Activated naive CD4-positive, alpha-beta T cell treated with anti-CD3 and anti-CD28 coated beads for 36 hours (primary cell): Measurements from ENCODE around the gene BAMBI. TPM values are rescaled to one million over a fixed set of nuclear protein-coding genes. Genes with fewer than 3 reads are reported as not detected.

Experiments used
- CTCF ChIA-PET: fragments of 350-600 bp; sonication (Branson Sonifier 250); formaldehyde crosslinking; loops from one replicate; lab custom pipeline; 2021; ENCODE audit warnings: antibody characterized with exemption; lab: Charles Lee
- DNase-seq: peaks from one replicate; pipeline ENCODE4 v3.0.0-alpha.2; 2020
- H3K27ac Mint-ChIP-seq: one replicate; pipeline ENCODE4 v1.8.0; 2021; ENCODE audit warnings: mild to moderate bottlenecking, mixed read lengths
- H3K27me3 Mint-ChIP-seq: one replicate; pipeline ENCODE4 v1.8.0; 2021; ENCODE audit warnings: low read depth, mixed read lengths
- H3K36me3 Mint-ChIP-seq: one replicate; pipeline ENCODE4 v1.8.0; 2021; ENCODE audit warnings: low read depth, mixed read lengths
- H3K4me1 Mint-ChIP-seq: one replicate; pipeline ENCODE4 v1.8.0; 2021; ENCODE audit warnings: low read depth, mixed read lengths
- H3K4me3 Mint-ChIP-seq: one replicate; pipeline ENCODE4 v1.8.0; 2021; ENCODE audit warnings: mild to moderate bottlenecking, moderate library complexity, mixed read lengths
- H3K9me3 Mint-ChIP-seq: one replicate; pipeline ENCODE4 v1.8.0; 2021; ENCODE audit warnings: mixed read lengths
- intact Hi-C: fragments of 100-400 bp; cut with micrococcal nuclease; formaldehyde crosslinking; loops from one replicate; pipeline ENCODE4 v1.15.1; 2023
- total RNA-seq, 2 experiments: library from RNA; stranded (reverse); gene quantifications; one replicate each; pipeline ENCODE4 v1.2.3, GENCODE V29; 2021

BAMBI gene, protein sequence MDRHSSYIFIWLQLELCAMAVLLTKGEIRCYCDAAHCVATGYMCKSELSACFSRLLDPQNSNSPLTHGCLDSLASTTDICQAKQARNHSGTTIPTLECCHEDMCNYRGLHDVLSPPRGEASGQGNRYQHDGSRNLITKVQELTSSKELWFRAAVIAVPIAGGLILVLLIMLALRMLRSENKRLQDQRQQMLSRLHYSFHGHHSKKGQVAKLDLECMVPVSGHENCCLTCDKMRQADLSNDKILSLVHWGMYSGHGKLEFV
- under 1 TPM; 0.57 to 0.59 TPM for total RNA-seq

DNA sequence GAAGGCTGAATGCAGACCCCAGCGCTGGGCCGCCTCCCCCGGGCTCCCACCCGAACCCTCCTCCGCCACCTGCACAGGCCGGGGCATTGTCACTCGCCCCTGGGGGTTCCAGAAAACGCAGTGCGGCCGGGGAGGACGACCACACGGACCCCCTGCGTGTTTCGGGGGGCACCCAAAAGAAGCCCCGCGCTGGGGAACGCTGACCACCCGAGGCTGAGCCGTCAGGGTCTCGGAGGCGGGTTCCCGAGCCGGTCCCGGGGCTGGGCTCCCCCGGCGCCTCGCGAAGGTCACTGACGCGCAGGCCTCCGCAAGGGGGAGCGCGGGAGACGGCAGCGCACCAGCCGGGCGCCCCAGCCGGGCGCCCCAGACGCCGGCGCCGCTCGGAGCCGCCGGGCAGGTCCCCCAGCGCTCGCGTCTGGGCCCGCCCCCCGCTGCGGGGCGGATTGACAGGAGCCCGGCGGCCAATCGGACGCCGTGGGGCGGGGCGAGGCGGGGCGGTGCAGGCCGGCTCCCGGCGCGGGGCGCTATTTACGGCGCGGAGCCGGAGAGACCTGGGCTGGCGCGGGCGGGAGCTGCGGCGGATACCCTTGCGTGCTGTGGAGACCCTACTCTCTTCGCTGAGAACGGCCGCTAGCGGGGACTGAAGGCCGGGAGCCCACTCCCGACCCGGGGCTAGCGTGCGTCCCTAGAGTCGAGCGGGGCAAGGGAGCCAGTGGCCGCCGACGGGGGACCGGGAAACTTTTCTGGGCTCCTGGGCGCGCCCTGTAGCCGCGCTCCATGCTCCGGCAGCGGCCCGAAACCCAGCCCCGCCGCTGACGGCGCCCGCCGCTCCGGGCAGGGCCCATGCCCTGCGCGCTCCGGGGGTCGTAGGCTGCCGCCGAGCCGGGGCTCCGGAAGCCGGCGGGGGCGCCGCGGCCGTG is at the start of gene BAMBI:
BAMBI (plus strand) TSS at position 554 of the 920 bp plus-strand sequence. CDS start 377 bp downstream, outside the sequence.
- DNase-seq = peak; percentile 91
- intact Hi-C loops = loop anchor here (1.0 to 10.0 kb wide), 8 partner anchors 50 to 728 kb away; no protein-coding TSS in a partner anchor
- H3K9me3 Mint-ChIP-seq = no peaks in the 10 kb centered on the region
- H3K4me3 Mint-ChIP-seq = peak within 1 kb of the TSS; percentile 73
- peaks cover 53% of the 10 kb centered on the region for H3K27me3 Mint-ChIP-seq
- peaks cover 23% of the 10 kb centered on the region for H3K4me1 Mint-ChIP-seq
- CTCF ChIA-PET = interaction anchor here (0.6 to 2.2 kb wide), 3 partner anchors 13 to 142 kb away, joined by 3 to 9 read pairs (median 4); no protein-coding TSS in a partner anchor
- H3K27ac Mint-ChIP-seq = no peak within 1 kb of the TSS
- no peaks in the 10 kb centered on the region for H3K36me3 Mint-ChIP-seq

DNA sequence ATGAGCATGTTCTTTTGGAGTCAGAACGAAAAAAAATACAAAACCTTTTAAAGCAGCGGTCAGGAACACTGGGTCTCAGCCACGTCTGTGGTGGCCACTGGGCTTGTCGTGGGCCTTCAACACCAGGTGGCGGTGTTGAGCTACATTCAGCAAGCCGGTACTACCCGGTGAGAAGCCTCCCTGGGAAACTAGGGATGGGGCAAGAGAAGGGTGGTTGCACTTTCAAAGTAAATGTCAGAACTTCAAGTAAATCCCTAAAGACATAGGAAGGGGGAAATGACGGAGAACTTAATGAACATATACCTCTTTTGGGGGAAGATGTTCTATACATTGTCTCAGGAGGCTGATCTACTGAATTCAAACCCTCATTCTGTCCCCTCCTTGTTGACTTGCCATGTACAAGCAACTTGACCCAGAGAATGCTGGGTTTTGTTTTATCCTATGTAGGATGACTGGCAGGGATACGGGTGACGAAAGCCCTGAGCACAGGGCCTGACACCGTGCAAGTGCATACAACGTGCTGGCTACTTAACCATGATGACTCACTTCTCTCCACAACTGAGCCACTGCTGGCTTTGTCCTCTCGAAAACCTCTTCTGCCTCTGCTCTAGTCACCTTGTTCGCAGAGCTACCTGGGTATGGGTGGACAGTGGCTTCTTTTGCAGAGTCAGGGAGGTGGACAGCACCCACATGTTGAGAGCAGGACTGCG is 49.0 kb upstream of the BAMBI start:
- CTCF ChIA-PET = interaction anchor here (0.5 to 2.0 kb wide), 12 partner anchors 9 to 685 kb away, joined by 3 to 12 read pairs (median 3); no protein-coding TSS in a partner anchor
- no peaks in the 10 kb centered on the region for H3K9me3 Mint-ChIP-seq
- no peaks in the 10 kb centered on the region for H3K36me3 Mint-ChIP-seq
- intact Hi-C loops = loop anchor here (1.0 to 5.0 kb wide), 4 partner anchors 36 to 676 kb away; partner anchors contain the start of gene BAMBI
- H3K27me3 Mint-ChIP-seq = peaks cover 10% of the 10 kb centered on the region
- H3K4me3 Mint-ChIP-seq = no peak overlapping the region
- DNase-seq = peak; percentile 83
- no peak overlapping the region for H3K27ac Mint-ChIP-seq
- H3K4me1 Mint-ChIP-seq = peaks cover 4% of the 10 kb centered on the region

DNA sequence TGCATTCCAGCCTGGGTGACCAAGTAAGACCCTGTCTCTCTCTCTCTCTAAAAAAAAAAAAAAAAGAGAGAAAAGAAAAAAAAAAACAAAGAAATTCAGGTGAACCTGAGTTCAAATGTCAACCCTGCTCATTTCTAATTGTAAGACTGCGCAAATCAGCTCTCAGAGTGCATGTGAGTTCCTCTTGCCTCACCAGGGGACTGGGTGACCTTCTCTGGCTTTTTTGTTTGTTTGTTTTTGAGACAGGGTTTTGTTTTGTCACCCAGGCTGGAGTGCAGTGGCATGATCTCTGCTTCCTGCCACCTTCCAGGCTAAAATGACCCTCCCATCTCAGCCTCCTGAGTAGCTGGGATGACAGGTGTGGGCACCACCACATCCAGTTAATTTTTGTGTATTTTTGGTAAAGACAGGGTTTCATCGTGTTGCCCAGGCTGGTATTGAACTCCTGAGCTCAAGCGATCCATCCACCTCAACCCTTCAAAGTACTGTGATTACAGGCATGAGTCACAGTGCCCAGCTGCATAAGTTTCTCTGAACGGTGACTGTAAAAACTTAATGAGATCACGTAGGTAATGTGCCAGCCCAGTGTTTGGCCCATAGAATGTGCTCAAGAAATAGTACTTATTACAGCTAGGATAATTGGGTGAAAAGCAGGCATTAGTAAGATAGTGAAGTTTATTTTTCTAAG is 45.3 kb upstream of the BAMBI start:
- no peak overlapping the region for H3K27ac Mint-ChIP-seq
- intact Hi-C loops = no loop called here
- DNase-seq = no peak
- H3K27me3 Mint-ChIP-seq = peaks cover 15% of the 10 kb centered on the region
- H3K4me3 Mint-ChIP-seq = no peak overlapping the region
- H3K4me1 Mint-ChIP-seq = peaks cover 4% of the 10 kb centered on the region
- CTCF ChIA-PET = interaction anchor here (1.6 kb wide), 1 partner anchor 9 kb away, joined by 3 read pairs; no protein-coding TSS in a partner anchor
- H3K36me3 Mint-ChIP-seq = no peaks in the 10 kb centered on the region
- H3K9me3 Mint-ChIP-seq = no peaks in the 10 kb centered on the region

DNA sequence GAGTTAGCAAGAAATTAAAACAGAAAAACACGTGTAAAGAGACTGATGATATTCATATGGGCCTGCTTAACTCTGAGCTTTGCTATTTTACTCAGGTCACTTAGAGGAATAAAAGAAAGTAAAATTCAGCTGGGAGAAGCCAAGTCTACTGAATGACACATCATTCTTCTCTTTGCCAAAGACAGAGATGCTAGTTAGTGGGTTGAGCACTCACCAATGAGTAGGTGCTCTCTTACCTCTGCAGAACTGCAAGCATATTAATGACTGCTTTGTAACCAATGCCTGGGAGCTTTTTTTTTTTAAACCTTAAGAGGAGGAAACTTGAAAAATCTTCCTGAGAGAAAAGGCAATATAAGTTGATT is 44.8 kb upstream of the BAMBI start:
- Mint-ChIP-seq H3K4me3 (no peak overlapping the region), H3K4me1 (peaks cover 4% of the 10 kb centered on the region), H3K36me3 (no peaks in the 10 kb centered on the region), H3K27me3 (peaks cover 15% of the 10 kb centered on the region), H3K27ac (no peak overlapping the region), H3K9me3 (peaks cover 3% of the 10 kb centered on the region)
- no peak for DNase-seq
- intact Hi-C loops = no loop called here
- CTCF ChIA-PET = interaction anchor here (1.6 kb wide), 1 partner anchor 9 kb away, joined by 3 read pairs; no protein-coding TSS in a partner anchor

DNA sequence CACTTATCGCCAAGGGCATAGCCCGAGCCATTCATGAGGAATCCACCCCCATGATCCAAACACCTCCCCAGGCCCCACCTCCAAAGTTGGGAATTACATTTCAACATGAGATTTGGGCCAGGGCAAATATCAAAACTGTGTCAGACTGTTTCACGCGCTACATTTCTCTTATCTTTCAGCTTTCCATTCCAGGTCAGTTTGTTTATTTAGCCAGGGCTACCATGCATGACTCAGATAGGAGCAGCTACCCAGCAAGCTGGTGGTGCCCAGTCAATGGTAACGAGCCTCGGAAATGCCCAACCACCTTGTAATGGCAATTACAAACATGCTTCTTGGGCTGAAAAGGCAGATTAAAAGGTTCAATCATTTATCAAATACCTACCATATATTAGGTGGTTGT is 43.6 kb upstream of the BAMBI start:
- H3K4me1 Mint-ChIP-seq = no peaks in the 10 kb centered on the region
- H3K27ac Mint-ChIP-seq = no peak overlapping the region
- H3K4me3 Mint-ChIP-seq = no peak overlapping the region
- intact Hi-C loops = no loop called here
- CTCF ChIA-PET = no interaction called here
- H3K27me3 Mint-ChIP-seq = peaks cover 11% of the 10 kb centered on the region
- no peaks in the 10 kb centered on the region for H3K36me3 Mint-ChIP-seq
- H3K9me3 Mint-ChIP-seq = peaks cover 4% of the 10 kb centered on the region
- DNase-seq = no peak

DNA sequence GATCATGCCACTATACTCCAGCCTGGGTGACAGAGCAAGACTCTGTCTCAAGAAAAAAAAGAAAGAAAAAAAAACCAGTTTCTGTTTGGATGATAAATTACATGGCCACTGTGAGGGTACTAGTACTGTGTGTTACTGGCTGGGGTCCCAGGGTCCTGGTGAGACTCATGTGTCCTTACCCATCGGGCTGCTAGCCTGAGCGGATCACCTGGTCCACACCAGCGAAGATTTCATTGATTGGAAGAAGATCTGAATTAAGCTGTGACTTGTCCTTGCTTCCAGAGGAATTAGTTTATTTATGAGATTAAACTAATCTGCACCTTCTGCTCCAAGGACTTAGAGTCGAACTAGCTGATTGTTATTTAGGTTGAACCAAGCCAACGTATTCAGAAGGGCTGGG is 40.0 kb upstream of the BAMBI start:
- Mint-ChIP-seq H3K27me3 (peaks cover 6% of the 10 kb centered on the region), H3K27ac (no peak overlapping the region), H3K4me1 (no peaks in the 10 kb centered on the region), H3K9me3 (peaks cover 7% of the 10 kb centered on the region), H3K4me3 (no peak overlapping the region), H3K36me3 (no peaks in the 10 kb centered on the region)
- no peak for DNase-seq
- intact Hi-C loops = no loop called here
- CTCF ChIA-PET = interaction anchor here (1.2 kb wide), 1 partner anchor 9 kb away, joined by 3 read pairs; no protein-coding TSS in a partner anchor

DNA sequence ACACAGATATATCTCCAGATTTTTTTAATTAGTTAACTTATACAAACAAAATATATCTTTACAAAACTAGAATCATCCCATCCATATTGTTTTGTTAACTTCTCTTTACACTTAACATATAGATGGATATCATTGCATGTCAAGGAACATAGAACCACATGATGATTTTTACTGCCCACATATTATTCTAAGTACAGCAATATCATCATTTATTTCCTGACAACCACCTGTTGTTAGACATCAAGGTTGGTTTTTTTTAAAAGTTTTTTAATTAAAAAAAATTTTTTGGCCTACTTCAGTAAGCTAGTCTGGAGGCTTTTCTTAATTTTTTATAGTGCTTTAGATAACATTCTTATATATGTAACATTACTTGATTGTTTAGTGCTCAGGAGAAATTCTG is 38.9 kb upstream of the BAMBI start:
- DNase-seq = no peak
- no peaks in the 10 kb centered on the region for H3K36me3 Mint-ChIP-seq
- no peak overlapping the region for H3K4me3 Mint-ChIP-seq
- H3K4me1 Mint-ChIP-seq = no peaks in the 10 kb centered on the region
- intact Hi-C loops = no loop called here
- CTCF ChIA-PET = interaction anchor here (0.6 to 1.2 kb wide), 3 partner anchors 10 to 892 kb away, joined by 3 read pairs; no protein-coding TSS in a partner anchor
- peaks cover 7% of the 10 kb centered on the region for H3K9me3 Mint-ChIP-seq
- no peak overlapping the region for H3K27ac Mint-ChIP-seq
- H3K27me3 Mint-ChIP-seq = peaks cover 5% of the 10 kb centered on the region

DNA sequence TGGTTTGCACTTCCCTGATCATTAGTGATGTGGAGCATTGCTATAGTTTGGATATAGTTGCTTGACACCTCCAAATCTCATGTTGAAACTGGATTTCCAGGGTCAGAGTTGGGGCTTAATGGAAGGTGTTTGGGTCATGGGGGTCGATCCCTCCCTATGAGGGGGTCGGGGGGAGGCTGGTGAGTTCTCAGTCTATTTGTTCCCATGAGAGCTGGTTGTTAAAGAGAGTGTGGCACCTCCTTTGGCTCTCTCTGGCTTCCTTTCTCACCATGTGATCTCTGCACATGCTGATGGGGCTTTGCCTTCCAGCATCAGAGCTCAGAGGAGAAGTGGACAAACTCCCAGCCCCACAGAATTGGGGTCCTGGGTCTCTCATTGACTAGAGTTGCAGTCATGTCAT is 36.8 kb upstream of the BAMBI start:
- no peaks in the 10 kb centered on the region for H3K4me1 Mint-ChIP-seq

DNA sequence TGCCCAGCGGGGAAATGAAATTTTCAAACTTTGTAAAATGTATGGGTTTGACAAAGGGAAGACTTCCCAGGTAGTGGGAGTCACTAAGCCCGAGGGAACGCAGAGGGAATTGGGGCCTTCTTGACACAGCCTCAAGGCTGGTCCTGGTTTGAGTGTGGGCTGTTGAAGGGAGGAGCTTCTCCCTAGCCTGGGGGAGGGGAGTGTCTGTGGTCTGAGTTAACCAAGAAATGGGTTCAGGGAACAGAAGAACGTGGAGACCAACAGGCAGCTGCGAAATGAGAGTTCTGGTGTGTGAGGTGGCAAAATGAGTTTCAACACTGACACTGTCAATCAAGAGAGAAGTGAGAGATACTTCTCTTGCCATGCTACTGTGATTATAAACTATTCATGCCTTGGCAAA is 32.7 kb upstream of the BAMBI start:
- no peak for DNase-seq
- no peaks in the 10 kb centered on the region for H3K36me3 Mint-ChIP-seq
- intact Hi-C loops = no loop called here
- H3K4me1 Mint-ChIP-seq = no peaks in the 10 kb centered on the region
- CTCF ChIA-PET = interaction anchor here (0.5 to 0.7 kb wide), 2 partner anchors 241 to 321 kb away, joined by 3 read pairs; no protein-coding TSS in a partner anchor
- H3K27me3 Mint-ChIP-seq = no peaks in the 10 kb centered on the region
- H3K27ac Mint-ChIP-seq = no peak overlapping the region
- peaks cover 1% of the 10 kb centered on the region for H3K9me3 Mint-ChIP-seq
- H3K4me3 Mint-ChIP-seq = no peak overlapping the region

More for the DNA sequence above, 36.8 kb upstream of the BAMBI start:
- CTCF ChIA-PET = interaction anchor here (0.9 to 3.2 kb wide), 3 partner anchors 9 to 36 kb away, joined by 3 to 12 read pairs (median 3); no protein-coding TSS in a partner anchor
- H3K4me3 Mint-ChIP-seq = no peak overlapping the region
- H3K27ac Mint-ChIP-seq = no peak overlapping the region
- intact Hi-C loops = no loop called here
- peaks cover 7% of the 10 kb centered on the region for H3K9me3 Mint-ChIP-seq
- no peaks in the 10 kb centered on the region for H3K27me3 Mint-ChIP-seq
- H3K36me3 Mint-ChIP-seq = no peaks in the 10 kb centered on the region
- DNase-seq = no peak

DNA sequence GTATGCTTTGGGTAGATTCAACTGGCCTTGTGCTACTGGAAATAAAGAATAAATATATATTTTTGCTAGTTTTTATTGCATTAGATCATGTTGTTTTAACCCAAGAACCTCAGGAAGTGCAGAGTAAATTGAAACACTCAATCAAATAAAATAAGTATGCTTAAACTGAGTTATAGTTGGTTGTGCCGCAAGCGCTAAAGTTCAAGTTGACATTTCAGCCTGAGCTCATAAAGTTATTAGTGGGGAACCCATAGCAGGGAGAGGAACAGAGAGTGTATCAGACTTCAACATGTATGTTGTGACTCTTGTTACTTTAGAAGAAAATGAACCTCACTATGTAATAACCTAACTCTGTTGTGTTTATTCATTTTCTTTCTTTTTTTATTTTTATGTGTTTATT is 25.2 kb upstream of the BAMBI start:
- Mint-ChIP-seq H3K36me3 (no peaks in the 10 kb centered on the region), H3K9me3 (no peaks in the 10 kb centered on the region), H3K4me3 (no peak overlapping the region), H3K27ac (no peak overlapping the region), H3K4me1 (no peaks in the 10 kb centered on the region), H3K27me3 (no peaks in the 10 kb centered on the region)
- no peak for DNase-seq
- CTCF ChIA-PET = interaction anchor here (1.4 kb wide), 1 partner anchor 11 kb away, joined by 3 read pairs; no protein-coding TSS in a partner anchor
- intact Hi-C loops = no loop called here

DNA sequence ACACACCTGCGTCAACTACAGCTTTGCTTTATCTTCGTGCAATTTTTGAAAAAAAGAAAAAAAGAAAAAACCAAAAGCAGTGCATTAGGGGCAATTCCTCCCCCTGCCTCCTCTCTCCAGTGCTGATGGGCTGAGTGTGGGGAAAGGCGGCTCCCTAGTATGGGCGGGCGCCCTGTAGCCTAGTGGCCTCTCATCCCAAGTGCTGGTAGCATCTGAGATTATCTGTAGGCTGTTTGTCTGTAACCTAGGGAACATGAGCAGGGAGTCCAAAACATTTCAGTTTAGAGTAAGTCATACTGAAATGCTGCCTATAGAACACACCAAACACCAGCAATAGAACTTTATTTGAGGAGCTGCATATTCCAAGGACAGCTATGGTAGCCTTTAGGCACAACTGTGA is 24.6 kb upstream of the BAMBI start:
- no peak for DNase-seq
- H3K4me3 Mint-ChIP-seq = no peak overlapping the region
- H3K36me3 Mint-ChIP-seq = no peaks in the 10 kb centered on the region
- no peak overlapping the region for H3K27ac Mint-ChIP-seq
- no peaks in the 10 kb centered on the region for H3K27me3 Mint-ChIP-seq
- intact Hi-C loops = no loop called here
- H3K4me1 Mint-ChIP-seq = no peaks in the 10 kb centered on the region
- no peaks in the 10 kb centered on the region for H3K9me3 Mint-ChIP-seq
- CTCF ChIA-PET = interaction anchor here (1.0 to 1.4 kb wide), 2 partner anchors 11 to 473 kb away, joined by 3 to 5 read pairs; no protein-coding TSS in a partner anchor
